GM19438 (cell line): ENCODE results near the gene ITGA5.

ENCODE experiments used
- ATAC-seq: cut with Tn5 transposase; IDR thresholded peaks from one replicate; pipeline ENCODE4 v1.9.1; 2021; ENCODE audit warnings: low read depth; ENCODE audit not compliant: unreplicated experiment

The ITGA5 gene

DNA sequence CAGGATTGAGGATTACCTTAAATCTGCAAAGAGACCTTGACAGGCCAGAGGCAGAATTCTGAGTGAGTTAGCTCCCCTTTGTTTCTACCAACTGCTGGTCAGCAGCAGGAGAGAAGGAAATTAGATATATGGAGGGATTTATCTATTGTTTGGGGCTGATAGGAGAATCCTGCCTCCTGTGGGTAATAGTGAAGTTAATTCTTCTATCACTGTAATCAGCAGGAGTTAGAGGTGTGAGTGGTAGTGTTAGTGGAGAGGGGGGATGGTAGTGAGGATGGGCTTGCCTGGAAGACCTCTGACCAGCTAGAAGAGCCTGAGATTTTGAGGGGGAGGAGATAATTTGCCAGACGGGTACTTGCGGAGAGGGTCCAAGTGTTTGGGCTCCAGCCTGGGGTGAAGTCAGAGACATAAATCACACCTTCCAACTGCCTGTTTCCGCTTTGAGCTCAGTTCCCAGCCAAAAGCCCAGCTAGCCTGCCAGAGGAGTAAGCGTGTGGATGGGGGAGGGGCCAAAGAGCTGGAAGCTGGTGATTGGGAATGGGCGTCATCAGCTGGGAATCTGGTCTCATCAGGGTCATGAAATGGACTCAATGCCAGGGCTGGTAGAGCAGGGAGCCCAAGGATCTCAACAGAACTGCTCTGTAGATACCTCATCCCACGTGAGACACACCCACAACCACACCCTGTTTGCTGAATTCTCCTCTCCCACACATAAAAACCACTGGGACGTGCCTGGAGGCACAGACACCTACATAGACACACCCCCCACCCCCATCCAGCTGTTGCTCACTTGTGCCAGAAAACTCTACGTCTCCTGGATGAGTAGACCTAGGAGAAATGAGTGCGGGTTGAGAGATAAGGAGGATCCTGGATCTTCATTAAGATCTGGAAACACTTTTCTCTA, 13.1 kb upstream of the ITGA5 start:
- ATAC-seq, result no peak

DNA sequence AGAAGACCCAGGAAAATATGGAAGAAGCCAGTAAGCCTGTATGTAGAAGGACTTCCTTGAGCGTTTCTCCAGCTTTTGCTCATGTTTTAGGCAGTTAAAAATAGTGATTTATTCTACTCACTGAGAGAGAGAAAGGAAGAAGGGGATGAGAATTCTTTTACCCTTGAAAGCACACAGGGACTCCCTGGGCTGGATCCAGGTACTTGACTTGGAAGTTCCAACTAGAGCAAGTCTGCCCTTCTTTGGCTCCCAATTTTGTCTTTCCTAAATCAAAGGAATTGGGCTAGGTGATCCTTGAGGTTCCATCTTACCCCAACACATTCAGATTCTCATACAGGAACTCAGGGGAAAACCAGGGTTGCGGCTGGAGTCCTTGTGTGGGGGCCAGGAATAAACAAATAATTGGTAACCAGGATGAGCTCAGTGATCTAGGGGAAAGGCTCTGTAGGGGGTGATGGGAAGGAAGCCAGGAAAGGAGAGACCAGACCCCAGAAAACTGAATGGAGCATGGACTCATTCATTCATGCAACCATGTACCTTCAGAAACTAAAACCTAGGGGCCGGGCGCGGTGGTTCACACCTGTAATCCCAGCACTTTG, 11.5 kb upstream of the ITGA5 start:
- ATAC-seq, result no peak

DNA sequence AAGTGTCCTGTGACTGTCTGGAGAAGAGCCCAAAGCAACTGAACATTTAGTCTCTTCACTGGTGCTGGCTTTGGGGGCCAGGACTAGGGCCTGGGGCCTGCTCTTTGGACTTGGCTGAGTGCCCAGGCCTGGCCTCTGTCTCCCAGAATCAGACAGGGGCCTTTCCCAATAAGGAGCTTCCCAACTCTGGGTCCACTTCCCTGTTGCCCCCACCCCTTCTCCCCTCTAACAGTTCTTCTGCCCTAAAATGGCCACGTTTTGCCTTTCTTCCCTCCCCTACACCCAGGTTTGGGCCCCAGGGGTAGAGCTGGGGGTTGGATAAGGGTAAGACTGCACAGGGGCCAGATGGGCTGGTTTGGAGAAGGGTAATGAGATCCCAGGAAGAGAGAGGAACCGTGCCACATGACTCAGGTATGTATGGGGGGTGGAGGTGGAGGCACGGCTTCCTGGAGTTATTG, 10.0 kb upstream of the ITGA5 start:
- ATAC-seq, result no peak

- ATAC-seq, result no peak
These were observed 9.3 kb upstream of the ITGA5 start for GRCh38 chr12:54428050-54429013.

DNA sequence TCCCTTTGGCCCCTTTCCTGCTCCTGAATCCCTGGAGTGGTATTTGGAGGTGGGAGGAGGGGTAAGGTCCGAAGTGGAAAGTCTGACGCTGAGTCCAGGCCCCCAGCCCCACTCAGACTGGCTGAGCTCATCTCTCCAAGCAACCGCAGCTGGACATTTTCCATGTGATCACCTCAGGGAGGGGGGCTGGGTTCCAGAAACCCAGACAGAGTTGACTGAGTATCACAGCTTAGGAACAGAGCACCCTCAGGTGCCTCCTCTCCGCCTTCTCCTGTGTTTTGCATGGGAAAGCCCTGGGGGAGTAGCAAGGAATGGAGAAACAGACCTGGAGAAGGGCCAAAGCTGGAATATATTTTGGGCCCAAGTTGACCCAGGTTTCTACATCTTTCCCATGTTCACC, 8.0 kb upstream of the ITGA5 start:
- ATAC-seq, result no peak

DNA sequence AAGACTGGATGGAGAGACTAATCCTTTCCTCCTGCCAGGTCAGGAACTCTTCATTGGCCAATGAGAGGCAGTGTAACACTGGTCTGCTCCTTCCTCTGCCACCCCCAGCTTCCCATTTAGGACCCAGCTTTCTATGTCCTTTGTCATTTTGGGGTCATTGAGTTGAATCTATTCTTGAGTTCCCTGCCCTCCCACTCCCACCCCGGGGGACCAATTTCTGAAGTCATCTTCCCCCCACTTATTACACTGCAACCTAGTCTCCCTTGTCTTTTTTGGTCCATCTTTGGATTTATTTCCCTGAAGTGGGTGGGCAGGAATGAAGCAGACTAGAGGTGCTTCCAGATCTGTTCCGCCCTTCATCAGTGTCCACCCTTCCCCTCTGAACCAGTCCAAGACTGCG, 7.6 kb upstream of the ITGA5 start:
- no peak for ATAC-seq

GRCh38 chr12:54425702-54426101, 6.6 kb upstream of the ITGA5 start:
- ATAC-seq, result no peak

GRCh38 chr12:54424224-54424623, 5.2 kb upstream of the ITGA5 start:
- no peak for ATAC-seq

DNA sequence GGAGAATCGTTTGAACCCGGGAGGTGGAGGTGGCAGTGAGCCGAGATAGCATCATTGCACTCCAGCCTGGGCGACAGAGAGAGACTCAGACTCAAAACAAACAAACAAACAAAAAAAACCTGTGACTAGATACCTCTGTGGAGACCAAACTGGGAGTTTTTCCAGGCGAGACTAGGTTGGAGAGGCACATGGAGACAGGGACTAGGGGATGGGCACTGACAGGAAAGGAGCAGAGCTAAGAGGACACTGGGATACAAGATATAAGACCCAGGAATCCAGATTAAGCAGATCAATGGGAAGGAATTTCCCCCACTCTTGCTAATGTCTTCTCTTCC, 4.7 kb upstream of the ITGA5 start:
- no peak for ATAC-seq

GRCh38 chr12:54421879-54422250, 2.8 kb upstream of the ITGA5 start:
- ATAC-seq, result no peak

- no peak for ATAC-seq
These were observed 2.3 kb upstream of the ITGA5 start for GRCh38 chr12:54421175-54421878.

DNA sequence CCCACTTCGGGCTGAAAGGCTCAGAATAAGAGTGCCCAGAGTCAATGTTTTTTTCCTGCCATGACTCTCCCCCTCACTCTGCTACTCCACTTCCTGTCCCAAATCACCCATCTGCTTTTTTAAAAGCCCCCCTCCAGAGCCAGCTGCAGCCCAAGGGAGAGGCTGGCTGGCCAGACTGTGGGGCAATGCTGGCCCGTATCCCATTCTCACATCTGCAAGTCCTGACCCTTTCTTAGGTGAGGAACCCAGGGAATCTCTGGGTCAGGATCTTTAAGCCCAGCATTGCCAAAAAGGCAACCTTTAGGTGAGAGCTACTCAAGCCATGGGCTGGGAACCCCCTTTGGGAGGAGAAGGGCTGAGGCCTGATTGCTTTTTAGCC, 1.7 kb upstream of the ITGA5 start:
- no peak for ATAC-seq

GRCh38 chr12:54418441-54419087, 502 bp downstream of the ITGA5 start:
- no peak for ATAC-seq

- ATAC-seq, result no peak
These were observed 1.2 kb downstream of the ITGA5 start for GRCh38 chr12:54417712-54418440.

DNA sequence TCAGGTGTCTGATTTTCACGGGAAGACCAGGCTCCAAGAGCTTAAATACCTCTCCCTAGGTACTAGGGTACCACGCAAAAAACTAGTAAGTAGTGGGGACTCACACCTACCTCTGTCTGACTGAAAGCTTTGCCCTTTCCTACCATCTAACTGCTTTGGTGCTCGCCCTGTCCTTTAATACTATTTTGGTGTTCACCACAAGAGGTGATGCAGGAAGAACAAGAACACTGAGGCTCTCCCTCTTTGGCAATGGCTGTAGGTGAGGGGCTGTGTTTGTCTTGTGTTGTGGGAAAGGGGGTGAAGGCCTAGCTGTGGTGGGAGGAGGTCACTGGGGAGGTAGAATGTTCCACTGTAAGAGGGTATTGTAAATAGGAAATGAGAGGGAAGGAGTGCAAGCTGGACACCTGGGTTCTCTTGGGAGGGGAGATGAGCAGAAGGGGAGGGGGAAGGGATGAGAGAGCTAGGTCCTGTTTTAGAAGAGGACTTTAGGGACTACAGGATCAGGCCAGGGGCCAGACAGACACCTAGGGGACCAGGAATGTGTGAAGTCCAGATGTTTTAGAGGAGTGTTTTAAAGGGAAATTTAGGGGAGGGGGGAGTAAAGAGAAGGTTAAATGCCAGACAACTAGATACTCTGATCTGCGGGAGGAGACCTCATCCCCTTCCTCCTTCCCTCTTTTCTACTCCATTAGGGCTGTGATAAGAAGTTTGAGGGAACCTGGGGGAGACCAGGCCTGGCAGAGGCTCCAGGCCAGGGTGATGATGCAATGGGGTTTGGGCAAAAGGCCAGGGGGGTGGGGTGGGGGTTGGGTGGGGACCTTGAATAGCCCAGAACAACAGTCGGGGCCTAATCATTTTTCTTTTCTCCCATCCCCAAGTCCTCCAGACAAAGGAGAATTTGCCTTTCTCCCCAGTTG, 2.1 kb downstream of the ITGA5 start:
- no peak for ATAC-seq

- no peak for ATAC-seq
These were observed 3.7 kb downstream of the ITGA5 start for GRCh38 chr12:54415221-54415929.

- peak; percentile 59 for ATAC-seq
These were observed 5.5 kb downstream of the ITGA5 start for GRCh38 chr12:54413284-54414190.
